H9 (cell line): ENCODE measurements around the gene HLF. TPM values are rescaled to one million over a fixed set of nuclear protein-coding genes. Genes with fewer than 3 reads are reported as not detected.

ENCODE experiments used
- DNase-seq: peaks from one replicate; pipeline ENCODE4 v3.0.0-alpha.2; 2017
- H2AFZ ChIP-seq: one replicate; pipeline ENCODE4 v1.6.1; 2013; ENCODE audit warnings: mild to moderate bottlenecking, low read length, control low read depth, moderate library complexity
- H2AK5ac ChIP-seq: 2 replicates; pipeline ENCODE4 v1.6.1; 2013; ENCODE audit warnings: low read length, control low read depth, mixed read lengths; ENCODE audit not compliant: insufficient read length
- H2BK120ac ChIP-seq: one replicate; pipeline ENCODE4 v1.6.1; 2013; ENCODE audit warnings: low read depth, mild to moderate bottlenecking, low read length, control low read depth, inconsistent platforms; ENCODE audit not compliant: poor library complexity, severe bottlenecking
- H2BK12ac ChIP-seq: 2 replicates; pipeline ENCODE4 v1.6.1; 2013; ENCODE audit warnings: low read length, control low read depth, mixed read lengths, low read depth; ENCODE audit not compliant: insufficient read length
- H2BK15ac ChIP-seq: 2 replicates; pipeline ENCODE4 v1.6.1; 2013; ENCODE audit warnings: low read depth, low read length, control low read depth
- H2BK20ac ChIP-seq: one replicate; pipeline ENCODE4 v1.6.1; 2013; ENCODE audit warnings: low read depth, mild to moderate bottlenecking, low read length, control low read depth, inconsistent platforms; ENCODE audit not compliant: poor library complexity, severe bottlenecking
- H2BK5ac ChIP-seq: 2 replicates; pipeline ENCODE4 v1.6.1; 2013; ENCODE audit warnings: low read length, control low read depth, mixed read lengths; ENCODE audit not compliant: insufficient read length
- H3K14ac ChIP-seq: 2 replicates; pipeline ENCODE4 v1.6.1; 2013; ENCODE audit warnings: low read length, control low read depth; ENCODE audit not compliant: insufficient read depth
- H3K18ac ChIP-seq: 2 replicates; pipeline ENCODE4 v1.6.1; 2013; ENCODE audit warnings: low read depth, mild to moderate bottlenecking, mixed read lengths, low read length, control low read depth; ENCODE audit not compliant: insufficient read length
- H3K23ac ChIP-seq: 2 replicates; pipeline ENCODE4 v1.6.1; 2013; ENCODE audit warnings: low read length, control low read depth, mixed read lengths, low read depth; ENCODE audit not compliant: insufficient read length
- H3K23me2 ChIP-seq: 2 replicates; pipeline ENCODE4 v1.6.1; 2013; ENCODE audit warnings: low read depth, mild to moderate bottlenecking, mixed read lengths, low read length, control low read depth; ENCODE audit not compliant: insufficient read length, poor library complexity, severe bottlenecking
- H3K27ac ChIP-seq: 2 replicates; pipeline ENCODE4 v1.5.1; 2013; ENCODE audit warnings: low read length, control low read depth, mixed read lengths, low read depth; ENCODE audit not compliant: insufficient read length
- H3K27me3 ChIP-seq: 2 replicates; pipeline ENCODE4 v1.6.1; 2013; ENCODE audit warnings: low read length, control low read depth, inconsistent platforms; ENCODE audit not compliant: insufficient read depth
- H3K4ac ChIP-seq: 2 replicates; pipeline ENCODE4 v1.6.1; 2013; ENCODE audit warnings: low read depth, mild to moderate bottlenecking, control low read depth, inconsistent platforms, low read length, moderate library complexity
- H3K4me1 ChIP-seq: 2 replicates; pipeline ENCODE4 v1.6.1; 2013; ENCODE audit warnings: low read length, control low read depth, inconsistent platforms; ENCODE audit not compliant: insufficient read depth
- H3K4me2 ChIP-seq: 2 replicates; pipeline ENCODE4 v1.6.1; 2013; ENCODE audit warnings: low read length, control low read depth, mixed read lengths; ENCODE audit not compliant: insufficient read length, insufficient read depth
- H3K56ac ChIP-seq: 2 replicates; pipeline ENCODE4 v1.6.1; 2013; ENCODE audit warnings: low read depth, mild to moderate bottlenecking, mixed read lengths, low read length, control low read depth; ENCODE audit not compliant: insufficient read length
- H3K79me1 ChIP-seq: 2 replicates; pipeline ENCODE4 v1.6.1; 2013; ENCODE audit warnings: low read depth, mild to moderate bottlenecking, moderate library complexity, low read length, control low read depth, inconsistent platforms; ENCODE audit not compliant: insufficient read depth, poor library complexity, severe bottlenecking
- H3K79me2 ChIP-seq: 2 replicates; pipeline ENCODE4 v1.6.1; 2013; ENCODE audit warnings: low read length, control low read depth, inconsistent platforms; ENCODE audit not compliant: insufficient read depth
- H3K9ac ChIP-seq: 2 replicates; pipeline ENCODE4 v1.6.1; 2013; ENCODE audit warnings: low read length, control low read depth, mixed read lengths; ENCODE audit not compliant: insufficient read length; ENCODE audit errors: extremely low read depth
- H3K9me3 ChIP-seq: one replicate; pipeline ENCODE4 v1.6.1; 2013; ENCODE audit warnings: low read depth, low read length, inconsistent platforms; ENCODE audit not compliant: control insufficient read depth
- H3T11ph ChIP-seq: one replicate; pipeline ENCODE4 v1.6.1; 2013; ENCODE audit warnings: mild to moderate bottlenecking, low read length, control low read depth, inconsistent platforms
- H4K20me1 ChIP-seq: one replicate; pipeline ENCODE4 v1.6.1; 2013; ENCODE audit not compliant: control insufficient read depth, insufficient read length, insufficient read depth
- H4K5ac ChIP-seq: 2 replicates; pipeline ENCODE4 v1.6.1; 2013; ENCODE audit warnings: low read depth, mild to moderate bottlenecking, mixed read lengths, low read length, control low read depth; ENCODE audit not compliant: insufficient read length
- H4K8ac ChIP-seq: replicated peaks from 2 replicates; pipeline ENCODE4 v1.6.1; 2013; ENCODE audit warnings: low read length, control low read depth, mixed read lengths, low read depth; ENCODE audit not compliant: insufficient read length
- H4K91ac ChIP-seq: 2 replicates; pipeline ENCODE4 v1.6.1; 2013; ENCODE audit warnings: low read depth, mild to moderate bottlenecking, moderate library complexity, mixed read lengths, low read length, control low read depth; ENCODE audit not compliant: insufficient read length
- H3K27ac Mint-ChIP-seq, 3 experiments: 2 replicates in 2 of 3; 3 replicates in 1 of 3; pipeline ENCODE4 v1.8.0; 2020 to 2021; ENCODE audit warnings: mixed read lengths in 3 of 3, mild to moderate bottlenecking in 1 of 3, moderate library complexity in 1 of 3
- H3K27me3 Mint-ChIP-seq: 2 replicates; pipeline ENCODE4 v1.8.0; 2021; ENCODE audit warnings: low read depth, mild to moderate bottlenecking, moderate library complexity, mixed read lengths
- H3K36me3 Mint-ChIP-seq, 3 experiments: 2 replicates in 2 of 3; 3 replicates in 1 of 3; pipeline ENCODE4 v1.8.0; 2020 to 2021; ENCODE audit warnings: low read depth in 3 of 3, mixed read lengths in 3 of 3; ENCODE audit not compliant: insufficient read depth in 1 of 3
- H3K4me1 Mint-ChIP-seq, 2 experiments: 2 replicates each; pipeline ENCODE4 v1.8.0; 2020; ENCODE audit warnings: mixed read lengths in 2 of 2
- H3K4me3 Mint-ChIP-seq, 2 experiments: 2 replicates in 1 of 2; 3 replicates in 1 of 2; pipeline ENCODE4 v1.8.0; 2020 to 2021; ENCODE audit warnings: mild to moderate bottlenecking in 2 of 2, mixed read lengths in 2 of 2, moderate library complexity in 1 of 2
- H3K9me3 Mint-ChIP-seq, 2 experiments: 2 replicates in 1 of 2; 3 replicates in 1 of 2; pipeline ENCODE4 v1.8.0; 2020; ENCODE audit warnings: mild to moderate bottlenecking in 2 of 2, mixed read lengths in 2 of 2, moderate library complexity in 1 of 2
- CTCF ChIP-seq: fragments of 200-600 bp; sonication (generic); conservative IDR thresholded peaks from 3 replicates; pipeline ENCODE4 v1.8.0; 2021; ENCODE audit warnings: antibody characterized with exemption, mild to moderate bottlenecking
- WGBS: extraction: QIAGEN DNeasy Blood & Tissue Kit; methylation state at CpG from one replicate; pipeline ENCODE4 v1.1.7; 2013; ENCODE audit warnings: missing lambda C conversion rate, low lambda C conversion rate, mixed read lengths; ENCODE audit not compliant: insufficient read length; ENCODE audit errors: extremely low coverage; 5-methylcytosine and 5-hydroxymethylcytosine counted together
- total RNA-seq: library from RNA; stranded (reverse); gene quantifications from 2 replicates; pipeline ENCODE4 v1.2.1, GENCODE V29; 2021

The HLF gene
- total RNA-seq, 1 experiment from 2014 or later, result 0.17 TPM

GRCh38 chr17:55225237-55225636 is 39.5 kb upstream of the HLF start:
- Histone ChIP-seq H3K18ac (no peak overlapping the region), H2BK12ac (no peak overlapping the region), H4K8ac (no peak overlapping the region), H3K27ac (no peak overlapping the region), H2BK20ac (no peak overlapping the region), H3K79me2 (no peaks in the 10 kb centered on the region), H3T11ph (no peak overlapping the region), H2AFZ (no peak overlapping the region), H4K20me1 (no peaks in the 10 kb centered on the region), H3K27me3 (no peaks in the 10 kb centered on the region; the same call in 1 of the 2 replicates), H3K4me2 (no peak overlapping the region), H3K9ac (no peak overlapping the region), H3K79me1 (no peaks in the 10 kb centered on the region), H2AK5ac (no peak overlapping the region), H3K23ac (no peak overlapping the region), H3K14ac (no peak overlapping the region), H3K56ac (no peak overlapping the region), H4K5ac (no peak overlapping the region), H3K4me1 (no peaks in the 10 kb centered on the region), H2BK5ac (no peak overlapping the region), H2BK15ac (no peak overlapping the region), H4K91ac (no peak overlapping the region), H3K23me2 (no peaks in the 10 kb centered on the region), H3K9me3 (no peaks in the 10 kb centered on the region), H2BK120ac (no peak overlapping the region), H3K4ac (no peak overlapping the region)
- TF ChIP-seq CTCF, result no peak
- no peak overlapping the region for H3K27ac Mint-ChIP-seq
- H3K4me3 Mint-ChIP-seq, result no peak overlapping the region
- no CpG with 5 or more reads among the region's 5 CpGs for WGBS
- H3K27me3 Mint-ChIP-seq, result peaks cover 14% of the 10 kb centered on the region
- no peak for DNase-seq
- no peaks in the 10 kb centered on the region for H3K4me1 Mint-ChIP-seq
- H3K9me3 Mint-ChIP-seq, result no peaks in the 10 kb centered on the region; a peak in 1 of 5 replicates
- no peaks in the 10 kb centered on the region for H3K36me3 Mint-ChIP-seq
